GM21717 (cell line): ENCODE data around the gene HOPX.
"Not testable (repeated sequence)": the region's sequence is repeated elsewhere in the genome, so short reads cannot be mapped to it uniquely, and the experiment has no call there.

Experiments used
- ATAC-seq: cut with Tn5 transposase; IDR thresholded peaks from one replicate; pipeline ENCODE4 v1.9.1; 2021; ENCODE audit warnings: mild to moderate bottlenecking, moderate library complexity; ENCODE audit not compliant: unreplicated experiment

Gene HOPX

GRCh38 chr4:56689201-56689969, 8.3 kb upstream of the HOPX start:
- ATAC-seq = no peak

DNA sequence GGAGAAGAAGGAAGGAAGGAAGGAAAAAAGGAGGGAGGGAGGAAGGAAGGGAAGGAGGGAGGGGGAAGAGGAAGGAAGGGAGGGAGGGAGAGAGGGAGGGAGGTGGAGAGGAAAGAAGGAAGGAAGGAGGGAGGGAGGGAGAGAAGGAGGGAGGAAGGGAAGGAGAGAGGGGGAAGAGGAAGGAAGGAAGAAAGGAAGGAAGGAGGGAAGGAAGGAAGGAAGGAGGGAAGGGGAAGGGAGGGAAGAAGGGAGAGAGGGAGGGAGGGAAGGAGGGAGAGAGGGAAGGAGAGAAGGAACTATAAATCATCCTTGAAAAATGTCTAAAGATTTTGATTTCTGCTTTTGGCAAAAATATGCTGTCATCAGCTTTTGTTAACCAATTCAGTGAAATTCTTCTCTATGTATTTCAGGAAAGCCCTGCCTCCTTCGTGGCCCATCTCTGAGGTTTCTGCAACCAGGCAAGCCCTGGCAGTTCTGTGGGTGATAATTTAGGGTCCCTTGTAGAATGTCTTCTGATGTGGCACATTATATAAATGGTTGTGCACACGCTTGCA, 7.1 kb upstream of the HOPX start:
- no peak for ATAC-seq

GRCh38 chr4:56686537-56687231, 5.6 kb upstream of the HOPX start:
- no peak for ATAC-seq

GRCh38 chr4:56684320-56685050, 3.4 kb upstream of the HOPX start:
- no peak for ATAC-seq

DNA sequence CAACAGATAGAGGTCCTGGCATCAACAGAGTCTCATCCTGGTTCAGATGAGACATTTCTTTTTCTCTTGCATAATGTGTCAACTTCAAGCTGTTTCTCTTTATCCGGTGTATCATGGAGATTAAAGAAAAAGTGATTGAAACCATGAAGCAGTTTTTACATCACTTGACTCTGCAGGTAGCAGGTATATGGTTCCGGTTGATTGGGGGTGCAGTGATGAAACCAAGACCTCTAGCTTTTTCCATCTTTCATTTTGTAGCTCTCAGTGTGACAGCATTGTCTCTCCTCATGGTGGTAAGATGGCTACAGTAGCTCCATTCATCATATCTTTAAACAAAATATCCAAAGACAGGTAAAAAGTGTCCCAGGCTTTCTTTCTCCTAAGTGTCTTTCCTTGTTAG, 2.4 kb upstream of the HOPX start:
- ATAC-seq = no peak

DNA sequence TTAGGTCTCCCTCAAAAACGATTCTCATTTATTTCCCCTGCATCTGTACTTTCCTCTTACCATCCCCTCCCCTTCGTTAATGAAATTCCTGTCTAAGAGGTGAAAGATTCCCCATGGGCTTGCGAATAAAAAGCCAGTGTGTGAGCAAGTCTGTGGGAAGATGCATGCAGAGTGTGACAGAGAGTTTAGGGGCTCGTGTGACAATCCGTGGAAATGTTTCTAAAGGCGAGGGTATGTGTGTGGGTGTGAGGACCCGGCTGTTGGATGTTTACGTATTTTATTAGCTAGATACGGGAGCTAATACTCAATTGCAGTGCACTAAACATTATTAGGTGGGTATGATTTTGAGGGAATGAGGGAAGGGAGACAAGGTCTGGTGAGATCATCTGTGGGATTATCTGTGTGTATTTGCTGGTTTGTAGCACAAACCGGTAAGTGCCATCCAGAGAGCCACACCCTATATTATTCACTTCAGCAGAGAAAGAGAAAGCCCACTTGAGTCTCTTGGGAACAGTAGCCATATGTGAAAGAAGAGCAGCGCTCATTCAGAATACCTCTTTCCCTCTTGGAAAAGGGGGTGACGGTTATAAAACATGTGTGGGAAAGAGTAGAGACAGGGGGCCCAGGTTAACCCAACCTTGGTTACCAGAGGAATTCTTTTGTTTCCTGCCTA, 893 bp upstream of the HOPX start:
- no peak for ATAC-seq

DNA sequence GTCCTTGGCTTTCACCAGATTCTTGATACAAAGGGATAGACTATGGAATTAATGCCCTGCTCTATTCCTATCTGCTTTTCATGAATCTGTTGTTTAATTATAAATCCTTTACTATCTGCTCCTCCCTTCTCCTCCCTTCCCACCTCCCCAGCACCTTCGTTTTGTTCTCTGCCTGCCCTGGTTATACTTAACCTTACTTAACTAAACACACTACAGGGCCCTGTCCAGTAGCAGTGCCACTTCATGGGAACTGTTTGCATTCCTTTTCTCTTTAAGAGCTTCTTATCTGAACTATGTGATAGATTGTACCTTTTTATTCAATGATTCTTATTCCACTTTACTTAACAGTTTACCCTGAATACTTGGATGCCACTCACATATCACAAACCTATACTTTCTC, 830 bp downstream of the HOPX start:
- ATAC-seq = no peak

- no peak for ATAC-seq
Observed at GRCh38 chr4:56677711-56678110, 3.4 kb downstream of the HOPX start.

DNA sequence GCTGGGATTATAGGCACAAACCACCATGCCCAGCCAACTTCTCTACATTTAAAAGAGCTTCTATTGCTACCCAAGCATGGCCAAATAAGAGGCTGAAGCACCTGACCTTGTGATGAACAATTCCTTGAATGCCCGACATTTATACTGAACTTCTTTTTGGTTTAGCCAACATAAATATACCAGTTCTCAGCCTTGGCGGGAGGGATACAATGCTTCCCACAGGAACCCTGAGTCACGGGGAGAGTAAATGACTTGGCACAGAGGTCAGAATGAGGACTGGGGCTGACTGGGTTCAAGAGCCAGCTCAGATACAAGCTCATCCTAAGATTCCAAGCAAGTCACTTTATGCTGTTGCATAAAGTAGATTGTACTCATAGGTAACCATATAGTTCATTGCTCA, 6.1 kb downstream of the HOPX start:
- ATAC-seq = no peak

- ATAC-seq = no peak
Observed at GRCh38 chr4:56671860-56672259, 9.2 kb downstream of the HOPX start.

DNA sequence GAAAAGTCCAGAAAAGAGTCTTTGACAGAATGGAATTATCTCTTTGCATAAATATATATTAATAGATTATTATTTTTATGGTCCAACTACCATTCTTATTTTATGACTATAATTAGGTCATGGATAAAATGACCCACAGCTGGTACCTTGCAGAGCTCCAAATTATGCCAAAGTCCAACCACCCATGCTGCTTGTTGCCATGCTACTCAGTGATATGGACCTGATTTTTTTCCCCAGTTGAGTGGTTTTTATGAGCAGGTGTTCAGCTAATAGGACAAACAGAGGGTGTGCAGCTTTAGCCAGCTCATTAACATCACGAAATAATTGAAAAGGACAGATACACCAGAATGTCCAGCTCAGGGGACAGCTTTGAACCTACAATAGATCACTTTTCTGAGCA, 9.7 kb downstream of the HOPX start:
- no peak for ATAC-seq

GRCh38 chr4:56668267-56668666, 12.8 kb downstream of the HOPX start:
- ATAC-seq = no peak

DNA sequence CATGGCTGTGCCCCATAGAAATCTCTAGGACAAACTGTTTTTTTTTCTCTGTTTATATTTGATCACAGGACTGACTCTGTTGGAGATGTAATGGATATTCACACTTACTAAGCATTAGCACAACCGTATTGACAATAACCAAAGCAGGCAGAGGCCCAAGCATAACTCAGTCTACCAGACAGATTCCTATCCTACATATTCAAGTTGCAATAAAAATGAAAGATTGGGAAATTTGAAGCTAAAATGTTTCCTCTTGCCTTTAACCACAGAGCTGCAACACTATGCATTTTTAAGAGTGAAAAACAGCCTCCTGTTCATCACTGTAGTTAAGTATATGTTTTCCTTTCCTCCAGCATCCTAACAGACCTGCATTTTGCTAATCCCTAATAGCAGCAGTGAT, 13.7 kb downstream of the HOPX start:
- not testable (repeated sequence) for ATAC-seq

DNA sequence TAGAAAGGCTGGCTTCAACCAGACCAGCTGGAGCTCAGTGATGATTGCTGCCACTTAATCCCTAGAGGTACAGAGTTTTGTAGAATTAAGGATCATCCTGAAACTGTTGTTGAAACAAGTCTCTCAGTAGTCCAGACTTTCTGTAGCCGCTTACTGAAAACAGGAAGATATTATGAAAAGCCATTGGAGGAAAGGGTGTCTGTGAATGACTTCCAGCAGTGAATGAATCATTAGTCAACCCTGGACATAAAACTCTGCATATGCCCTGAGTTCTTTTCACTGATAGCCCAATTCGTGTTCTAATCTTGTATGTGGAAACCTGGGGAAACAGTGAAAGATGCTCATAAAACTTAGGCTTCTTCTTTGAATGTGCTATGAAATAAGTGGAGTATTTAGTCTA, 14.8 kb downstream of the HOPX start:
- ATAC-seq = no peak

- no peak for ATAC-seq
Observed at GRCh38 chr4:56665781-56666180, 15.3 kb downstream of the HOPX start.

- ATAC-seq = no peak
Observed at GRCh38 chr4:56662782-56663468, 18.2 kb downstream of the HOPX start.

DNA sequence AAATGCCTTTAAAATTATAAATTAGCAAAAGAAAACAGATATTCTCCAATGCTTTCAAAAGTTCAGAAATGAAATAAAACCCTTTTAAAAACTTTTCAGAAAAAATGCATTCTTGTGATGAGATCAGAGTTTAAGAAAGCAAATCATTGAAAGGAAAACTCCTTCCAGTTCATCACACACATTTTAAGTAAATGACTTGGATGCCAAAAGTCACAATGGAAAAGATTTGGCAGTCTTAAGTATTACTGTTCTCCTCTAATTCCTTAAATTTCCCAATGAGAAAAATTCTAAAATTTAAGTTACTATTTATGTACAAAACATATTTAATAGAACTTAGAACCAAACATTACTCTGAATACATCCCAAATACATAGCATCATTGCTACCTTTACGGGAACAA, 21.1 kb downstream of the HOPX start:
- no peak for ATAC-seq

GRCh38 chr4:56658528-56658927, 22.6 kb downstream of the HOPX start:
- no peak for ATAC-seq

- no peak for ATAC-seq
Observed at GRCh38 chr4:56657818-56658217, 23.3 kb downstream of the HOPX start.

DNA sequence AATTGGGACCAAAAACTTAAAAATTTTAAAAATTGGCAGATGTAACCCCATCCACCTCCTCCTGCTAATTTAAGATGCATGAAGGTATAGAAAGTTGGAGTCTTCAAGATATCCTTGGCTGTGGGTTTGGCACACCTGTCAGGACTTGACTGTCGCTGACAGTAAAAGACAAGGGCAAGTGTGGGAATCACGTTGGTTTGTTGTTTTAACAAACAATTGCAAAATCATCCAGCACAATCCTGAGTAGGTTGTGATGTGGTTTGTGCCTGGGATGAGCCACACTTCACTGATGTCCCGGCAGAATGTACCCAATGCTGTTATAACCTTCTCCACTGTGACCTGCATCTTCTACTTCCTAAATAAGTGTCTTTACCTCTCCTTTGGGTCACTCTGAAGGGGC, 24.0 kb downstream of the HOPX start:
- ATAC-seq = no peak

DNA sequence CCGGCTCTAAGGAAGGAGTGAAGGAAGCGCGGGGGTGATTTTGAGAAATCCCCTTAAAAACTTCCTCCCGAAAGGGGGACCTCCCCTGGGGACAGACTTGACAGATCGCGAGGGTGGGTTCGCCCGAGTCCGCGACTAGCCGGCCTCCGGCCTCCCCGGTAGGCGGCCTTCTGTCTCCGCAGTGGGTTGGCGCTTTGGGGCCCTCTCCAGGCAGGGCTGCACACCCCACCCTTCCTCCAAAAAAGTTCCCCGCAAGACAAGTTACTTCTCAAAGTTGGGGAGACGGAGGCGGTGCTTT, 24.8 kb downstream of the HOPX start:
- no peak for ATAC-seq
